IPS DF 19.7 (cell line): ENCODE measurements around the gene NDUFA6.

Experiments used
- DNase-seq: peaks from one replicate; pipeline ENCODE4 v3.0.0-alpha.2; 2013; ENCODE audit warnings: low read depth, low spot score

NDUFA6 gene

GRCh38 chr22:42070517-42071422 lies 19.8 kb downstream of the NDUFA6 start, which contains the start of gene NAGA:
Gene NAGA, minus strand, starts transcription at chr22:42070812. Its CDS starts 515 bp downstream, at chr22:42070297.
- DNase-seq = peak; percentile 94

- DNase-seq = no peak
These were observed 20.6 kb downstream of the NDUFA6 start for GRCh38 chr22:42069801-42070516.

GRCh38 chr22:42068291-42068690 lies 22.3 kb downstream of the NDUFA6 start:
- no peak for DNase-seq

GRCh38 chr22:42067671-42068251 lies 22.8 kb downstream of the NDUFA6 start:
- DNase-seq = no peak

- DNase-seq = no peak
These were observed 23.6 kb downstream of the NDUFA6 start for GRCh38 chr22:42066937-42067336.

- no peak for DNase-seq
These were observed 24.3 kb downstream of the NDUFA6 start for GRCh38 chr22:42066126-42066761.

GRCh38 chr22:42065438-42066125 lies 25.0 kb downstream of the NDUFA6 start:
- DNase-seq = peak; percentile 69

- no peak for DNase-seq
These were observed 25.9 kb downstream of the NDUFA6 start for GRCh38 chr22:42064629-42065028.

- DNase-seq = no peak
These were observed 27.9 kb downstream of the NDUFA6 start for GRCh38 chr22:42062506-42063170.

- no peak for DNase-seq
These were observed 29.5 kb downstream of the NDUFA6 start for GRCh38 chr22:42061041-42061440.

- DNase-seq = no peak
These were observed 30.1 kb downstream of the NDUFA6 start for GRCh38 chr22:42060489-42060888.

- no peak for DNase-seq
These were observed 33.6 kb downstream of the NDUFA6 start for GRCh38 chr22:42056757-42057511.

GRCh38 chr22:42052765-42053164 lies 37.8 kb downstream of the NDUFA6 start:
- no peak for DNase-seq

GRCh38 chr22:42050641-42051180 lies 39.9 kb downstream of the NDUFA6 start:
- no peak for DNase-seq

- DNase-seq = no peak
These were observed 48.8 kb downstream of the NDUFA6 start for GRCh38 chr22:42041784-42042183.

- DNase-seq = no peak
These were observed 51.3 kb downstream of the NDUFA6 start for GRCh38 chr22:42039271-42039670.
